SK-N-MC (cell line): ENCODE results near the gene SCAMP4.

Experiments
- EZH2 ChIP-seq: fragments of 200-600 bp; sonication (generic); IDR thresholded peaks from one replicate; pipeline ENCODE4 v1.6.1; 2017; ENCODE audit warnings: antibody characterized with exemption
- FOXP2 ChIP-seq: optimal IDR thresholded peaks from 2 replicates; pipeline ENCODE3; 2011; ENCODE audit warnings: mild to moderate bottlenecking, moderate library complexity; ENCODE audit not compliant: insufficient read depth; ENCODE audit errors: extremely low read length, control extremely low read depth
- POLR2AphosphoS5 ChIP-seq: IDR thresholded peaks from 2 replicates; pipeline ENCODE4 v1.6.1; 2012; ENCODE audit warnings: mild to moderate bottlenecking, low read depth, low read length, borderline replicate concordance

- TF ChIP-seq EZH2, result no peak
- TF ChIP-seq POLR2AphosphoS5, result no peak
- TF ChIP-seq FOXP2, result no peak
Measured at GRCh38 chr19:1921326-1921725, 16.1 kb downstream of the SCAMP4 start.
